ENCODE measurements around the gene PHETA2.
A peak's percentile ranks its signal among the peaks of the same experiment; 100 is the strongest.
"Not testable (repeated sequence)": the region's sequence is repeated elsewhere in the genome, so short reads cannot be mapped to it uniquely, and the experiment has no call there.

PHETA2 gene

GRCh38 chr22:42079319-42080251, 5.5 kb downstream of the PHETA2 start, which contains the start of gene SMDT1:
Gene SMDT1 (plus strand): TSS chr22:42079700. CDS start chr22:42079769, 69 bp downstream.
- H3K36me3 ChIP-seq (ENCODE audit: control insufficient read depth in 2 of 2, insufficient read depth in 2 of 2, low read length in 2 of 2): peaks cover 15 to 23% of the 10 kb centered on the region in 2 donors
- H3K27ac ChIP-seq (ENCODE audit: low read length): peak within 1 kb of the TSS; percentile 100
- peaks cover 43% of the 10 kb centered on the region for H3K4me1 ChIP-seq (ENCODE audit: control insufficient read depth, insufficient read depth, low read length)
- H3K4me3 ChIP-seq (ENCODE audit: low read length in 2 of 2): peak within 1 kb of the TSS; percentile 84 to 90
- peak within 1 kb of the TSS; percentile 98 to 99 for H3K9ac ChIP-seq (ENCODE audit: low read length in 2 of 2)
- H3K27me3 ChIP-seq (ENCODE audit: control insufficient read depth in 1 of 2, insufficient read depth in 2 of 2, low read length in 2 of 2): no peaks in the 10 kb centered on the region
- H3K9me3 ChIP-seq (ENCODE audit: control insufficient read depth in 2 of 2, low read length in 2 of 2): no peaks in the 10 kb centered on the region

GRCh38 chr22:42080287-42080686, 6.2 kb downstream of the PHETA2 start:
- peak overlapping the region; percentile 100 for H3K27ac ChIP-seq (ENCODE audit: low read length)
- H3K9ac ChIP-seq (ENCODE audit: low read length in 2 of 2): peak overlapping the region; percentile 84 to 99
- H3K9me3 ChIP-seq (ENCODE audit: control insufficient read depth in 2 of 2, low read length in 2 of 2): no peaks in the 10 kb centered on the region
- peaks cover 15 to 26% of the 10 kb centered on the region in 2 donors for H3K36me3 ChIP-seq (ENCODE audit: control insufficient read depth in 2 of 2, insufficient read depth in 2 of 2, low read length in 2 of 2)
- H3K27me3 ChIP-seq (ENCODE audit: control insufficient read depth in 1 of 2, insufficient read depth in 2 of 2, low read length in 2 of 2): no peaks in the 10 kb centered on the region
- H3K4me3 ChIP-seq (ENCODE audit: low read length in 2 of 2): peak overlapping the region; percentile 84 to 90
- peaks cover 36% of the 10 kb centered on the region for H3K4me1 ChIP-seq (ENCODE audit: control insufficient read depth, insufficient read depth, low read length)

GRCh38 chr22:42083119-42083518, 9.1 kb downstream of the PHETA2 start:
- peaks cover 25 to 34% of the 10 kb centered on the region in 2 donors for H3K36me3 ChIP-seq (ENCODE audit: control insufficient read depth in 2 of 2, insufficient read depth in 2 of 2, low read length in 2 of 2)
- peaks cover 30% of the 10 kb centered on the region for H3K4me1 ChIP-seq (ENCODE audit: control insufficient read depth, insufficient read depth, low read length)
- no peaks in the 10 kb centered on the region for H3K27me3 ChIP-seq (ENCODE audit: control insufficient read depth in 1 of 2, insufficient read depth in 2 of 2, low read length in 2 of 2)
- H3K27ac ChIP-seq (ENCODE audit: low read length): no peak overlapping the region
- no peaks in the 10 kb centered on the region for H3K9me3 ChIP-seq (ENCODE audit: control insufficient read depth in 2 of 2, low read length in 2 of 2)
- no peak overlapping the region for H3K4me3 ChIP-seq (ENCODE audit: low read length in 2 of 2)
- H3K9ac ChIP-seq (ENCODE audit: low read length in 2 of 2): no peak overlapping the region

GRCh38 chr22:42084874-42085273, 10.8 kb downstream of the PHETA2 start:
- H3K27ac ChIP-seq (ENCODE audit: low read length): no peak overlapping the region
- no peak overlapping the region for H3K9ac ChIP-seq (ENCODE audit: low read length in 2 of 2)
- H3K27me3 ChIP-seq (ENCODE audit: control insufficient read depth in 1 of 2, insufficient read depth in 2 of 2, low read length in 2 of 2): no peaks in the 10 kb centered on the region
- H3K4me3 ChIP-seq (ENCODE audit: low read length in 2 of 2): no peak overlapping the region
- no peaks in the 10 kb centered on the region for H3K9me3 ChIP-seq (ENCODE audit: control insufficient read depth in 2 of 2, low read length in 2 of 2)
- peaks cover 25 to 32% of the 10 kb centered on the region in 2 donors for H3K36me3 ChIP-seq (ENCODE audit: control insufficient read depth in 2 of 2, insufficient read depth in 2 of 2, low read length in 2 of 2)
- peaks cover 29% of the 10 kb centered on the region for H3K4me1 ChIP-seq (ENCODE audit: control insufficient read depth, insufficient read depth, low read length)

GRCh38 chr22:42086051-42086450, 12.0 kb downstream of the PHETA2 start:
- Histone ChIP-seq H3K4me3 (ENCODE audit: low read length in 2 of 2) (no peak overlapping the region), H3K9ac (ENCODE audit: low read length in 2 of 2) (no peak overlapping the region), H3K36me3 (ENCODE audit: control insufficient read depth in 2 of 2, insufficient read depth in 2 of 2, low read length in 2 of 2) (peaks cover 25 to 32% of the 10 kb centered on the region in 2 donors), H3K27me3 (ENCODE audit: control insufficient read depth in 1 of 2, insufficient read depth in 2 of 2, low read length in 2 of 2) (no peaks in the 10 kb centered on the region), H3K9me3 (ENCODE audit: control insufficient read depth in 2 of 2, low read length in 2 of 2) (no peaks in the 10 kb centered on the region), H3K4me1 (ENCODE audit: control insufficient read depth, insufficient read depth, low read length) (peaks cover 26% of the 10 kb centered on the region), H3K27ac (ENCODE audit: low read length) (no peak overlapping the region)

GRCh38 chr22:42090596-42091454, 16.8 kb downstream of the PHETA2 start, which contains the start of gene NDUFA6:
Gene NDUFA6 (minus strand): TSS chr22:42090772. CDS start chr22:42090744, 28 bp downstream.
- peak within 1 kb of the TSS; percentile 98 for H3K27ac ChIP-seq (ENCODE audit: low read length)
- H3K9ac ChIP-seq (ENCODE audit: low read length in 2 of 2): peak within 1 kb of the TSS; percentile 97 to 98
- H3K27me3 ChIP-seq (ENCODE audit: control insufficient read depth in 1 of 2, insufficient read depth in 2 of 2, low read length in 2 of 2): no peaks in the 10 kb centered on the region
- H3K4me3 ChIP-seq (ENCODE audit: low read length in 2 of 2): peak within 1 kb of the TSS; percentile 96 to 97
- H3K36me3 ChIP-seq (ENCODE audit: control insufficient read depth in 2 of 2, insufficient read depth in 2 of 2, low read length in 2 of 2): peaks cover 10 to 13% of the 10 kb centered on the region in 2 donors
- H3K9me3 ChIP-seq (ENCODE audit: control insufficient read depth in 2 of 2, low read length in 2 of 2): no peaks in the 10 kb centered on the region
- H3K4me1 ChIP-seq (ENCODE audit: control insufficient read depth, insufficient read depth, low read length): peaks cover 30% of the 10 kb centered on the region

- Histone ChIP-seq H3K27ac (ENCODE audit: low read length) (peak overlapping the region; percentile 98), H3K9ac (ENCODE audit: low read length in 2 of 2) (peak overlapping the region; percentile 71 to 90), H3K4me3 (ENCODE audit: low read length in 2 of 2) (peak overlapping the region; percentile 61 to 96), H3K27me3 (ENCODE audit: control insufficient read depth in 1 of 2, insufficient read depth in 2 of 2, low read length in 2 of 2) (no peaks in the 10 kb centered on the region), H3K36me3 (ENCODE audit: control insufficient read depth in 2 of 2, insufficient read depth in 2 of 2, low read length in 2 of 2) (peaks cover 4 to 7% of the 10 kb centered on the region in 2 donors), H3K4me1 (ENCODE audit: control insufficient read depth, insufficient read depth, low read length) (peaks cover 26% of the 10 kb centered on the region), H3K9me3 (ENCODE audit: control insufficient read depth in 2 of 2, low read length in 2 of 2) (no peaks in the 10 kb centered on the region)
Measured at GRCh38 chr22:42091455-42091782, 17.4 kb downstream of the PHETA2 start.

- no peak overlapping the region for H3K9ac ChIP-seq (ENCODE audit: low read length in 2 of 2)
- no peaks in the 10 kb centered on the region for H3K4me1 ChIP-seq (ENCODE audit: control insufficient read depth, insufficient read depth, low read length)
- peaks cover 0 to 20% of the 10 kb centered on the region in 2 donors for H3K9me3 ChIP-seq (ENCODE audit: control insufficient read depth in 2 of 2, low read length in 2 of 2)
- peaks cover 2 to 3% of the 10 kb centered on the region in 2 donors for H3K36me3 ChIP-seq (ENCODE audit: control insufficient read depth in 2 of 2, insufficient read depth in 2 of 2, low read length in 2 of 2)
- no peak overlapping the region for H3K4me3 ChIP-seq (ENCODE audit: low read length in 2 of 2)
- H3K27me3 ChIP-seq (ENCODE audit: control insufficient read depth in 1 of 2, insufficient read depth in 2 of 2, low read length in 2 of 2): no peaks in the 10 kb centered on the region
- no peak overlapping the region for H3K27ac ChIP-seq (ENCODE audit: low read length)
Measured at GRCh38 chr22:42101199-42101598, 27.2 kb downstream of the PHETA2 start.

GRCh38 chr22:42104332-42104860, 30.3 kb downstream of the PHETA2 start:
- H3K4me3 ChIP-seq (ENCODE audit: low read length in 2 of 2); H3K36me3 ChIP-seq (ENCODE audit: control insufficient read depth in 2 of 2, insufficient read depth in 2 of 2, low read length in 2 of 2); H3K27me3 ChIP-seq (ENCODE audit: control insufficient read depth in 1 of 2, insufficient read depth in 2 of 2, low read length in 2 of 2); H3K27ac ChIP-seq (ENCODE audit: low read length); H3K4me1 ChIP-seq (ENCODE audit: control insufficient read depth, insufficient read depth, low read length); H3K9ac ChIP-seq (ENCODE audit: low read length in 2 of 2): not testable (repeated sequence)
- H3K9me3 ChIP-seq (ENCODE audit: control insufficient read depth in 2 of 2, low read length in 2 of 2): peaks cover 0 to 20% of the 10 kb centered on the region in 2 donors

- H3K4me3 ChIP-seq (ENCODE audit: low read length in 2 of 2): no peak overlapping the region
Measured at GRCh38 chr22:42108848-42109247, 34.8 kb downstream of the PHETA2 start.

More at GRCh38 chr22:42108848-42109247, 34.8 kb downstream of the PHETA2 start:
- H3K4me1 ChIP-seq (ENCODE audit: control insufficient read depth, insufficient read depth, low read length): no peaks in the 10 kb centered on the region
- H3K9ac ChIP-seq (ENCODE audit: low read length in 2 of 2): no peak overlapping the region
- no peaks in the 10 kb centered on the region for H3K27me3 ChIP-seq (ENCODE audit: control insufficient read depth in 1 of 2, insufficient read depth in 2 of 2, low read length in 2 of 2)
- H3K9me3 ChIP-seq (ENCODE audit: control insufficient read depth in 2 of 2, low read length in 2 of 2): peaks cover 0 to 8% of the 10 kb centered on the region in 2 donors
- peaks cover 0 to 3% of the 10 kb centered on the region in 2 donors for H3K36me3 ChIP-seq (ENCODE audit: control insufficient read depth in 2 of 2, insufficient read depth in 2 of 2, low read length in 2 of 2)
- no peak overlapping the region for H3K27ac ChIP-seq (ENCODE audit: low read length)

All from stomach smooth muscle (tissue), 2 donors.